Keratinocyte (primary cell): ENCODE measurements around the gene APAF1. TPM values are rescaled to one million over a fixed set of nuclear protein-coding genes. Genes with fewer than 3 reads are reported as not detected.

ENCODE experiments used
- DNase-seq: peaks from one replicate; pipeline ENCODE4 v3.0.0-alpha.2; 2011; ENCODE audit warnings: low read depth, missing footprints, low spot score
- FAIRE-seq: peaks from 2 replicates; lab custom pipeline; 2011; peaks lifted over from hg19 to GRCh38; lab: Jason Lieb, UNC
- H2AFZ ChIP-seq: 2 replicates; pipeline ENCODE4 v1.6.0; 2012; ENCODE audit warnings: low read length, control low read depth, inconsistent platforms; ENCODE audit not compliant: control insufficient read depth
- H3K27ac ChIP-seq: 2 replicates; pipeline ENCODE4 v1.5.1; 2011; ENCODE audit warnings: low read length; ENCODE audit not compliant: control insufficient read depth, insufficient read depth
- H3K27me3 ChIP-seq: 3 replicates; pipeline ENCODE4 v1.6.0; 2011; ENCODE audit warnings: low read length; ENCODE audit not compliant: control insufficient read depth, insufficient read depth; ENCODE audit errors: extremely low read depth
- H3K36me3 ChIP-seq, 2 experiments: 2 replicates in 1 of 2; 3 replicates in 1 of 2; pipeline ENCODE4 v1.5.1; 2011; ENCODE audit warnings: low read length in 2 of 2, mild to moderate bottlenecking in 1 of 2; ENCODE audit not compliant: control insufficient read depth in 2 of 2, insufficient read depth in 2 of 2; ENCODE audit errors: extremely low read depth in 1 of 2
- H3K4me1 ChIP-seq: 3 replicates; pipeline ENCODE4 v1.5.1; 2011; ENCODE audit warnings: low read length; ENCODE audit not compliant: control insufficient read depth, insufficient read depth; ENCODE audit errors: extremely low read depth
- H3K4me2 ChIP-seq: 3 replicates; pipeline ENCODE4 v1.6.0; 2011; ENCODE audit warnings: low read depth, low read length; ENCODE audit not compliant: control insufficient read depth, insufficient read depth; ENCODE audit errors: extremely low read depth
- H3K4me3 ChIP-seq, 3 experiments: fragments of 200-600 bp in 1 of 3; sonication (generic) in 1 of 3; 2 replicates in 2 of 3; 3 replicates in 1 of 3; pipeline ENCODE4 v1.5.1; 2011 to 2016; ENCODE audit warnings: low read length in 3 of 3, mild to moderate bottlenecking in 3 of 3, control low read depth in 2 of 3, inconsistent platforms in 1 of 3, low read depth in 1 of 3, mixed read lengths in 1 of 3, mixed run types in 1 of 3, moderate library complexity in 1 of 3; ENCODE audit not compliant: control insufficient read depth in 2 of 3, insufficient read depth in 2 of 3; ENCODE audit errors: extremely low read depth in 1 of 3
- H3K79me2 ChIP-seq: 2 replicates; pipeline ENCODE4 v1.6.0; 2012; ENCODE audit warnings: low read length; ENCODE audit not compliant: control insufficient read depth, insufficient read depth
- H3K9ac ChIP-seq: 3 replicates; pipeline ENCODE4 v1.6.0; 2011; ENCODE audit warnings: low read length; ENCODE audit not compliant: control insufficient read depth, insufficient read depth; ENCODE audit errors: extremely low read depth
- H3K9me1 ChIP-seq: 3 replicates; pipeline ENCODE4 v1.6.0; 2011; ENCODE audit warnings: low read length; ENCODE audit not compliant: control insufficient read depth, insufficient read depth; ENCODE audit errors: extremely low read depth
- H3K9me3 ChIP-seq: 2 replicates; pipeline ENCODE4 v1.5.1; 2012; ENCODE audit warnings: low read depth, low read length; ENCODE audit not compliant: control insufficient read depth
- H4K20me1 ChIP-seq: 3 replicates; pipeline ENCODE4 v1.6.0; 2011; ENCODE audit warnings: low read length; ENCODE audit not compliant: control insufficient read depth, insufficient read depth; ENCODE audit errors: extremely low read depth
- CTCF ChIP-seq, 3 experiments: IDR thresholded peaks in 1 of 3; conservative IDR thresholded peaks in 1 of 3; optimal IDR thresholded peaks in 1 of 3; 2 replicates in 2 of 3; 3 replicates in 1 of 3; pipeline versions ENCODE3 to v1.5.1; 2011; ENCODE audit warnings: low read length in 3 of 3, mild to moderate bottlenecking in 3 of 3, moderate library complexity in 2 of 3, control low read depth in 1 of 3, inconsistent platforms in 1 of 3; ENCODE audit not compliant: insufficient read depth in 2 of 3; ENCODE audit errors: extremely low read depth in 1 of 3
- EZH2 ChIP-seq: IDR thresholded peaks from one replicate; pipeline ENCODE4 v1.6.1; 2012; ENCODE audit warnings: inconsistent platforms, mild to moderate bottlenecking, low read length, moderate library complexity
- dilution Hi-C: fragments of 300-500 bp; cut with MboI; formaldehyde crosslinking; loops from one replicate; pipeline ENCODE4 v1.7.0; 2020; ENCODE audit warnings: low sequenced_read_pairs; ENCODE audit not compliant: extremely low pct_ligation_motif_present
- polyA plus RNA-seq, 5 experiments: library from polyadenylated mRNA; depleted of rRNA in 3 of 5; stranded (reverse) in 3 of 5; stranded (forward) in 1 of 5; unstranded in 1 of 5; fragments of >200 nt; gene quantifications; 1 replicate in 1 of 5; 2 replicates in 3 of 5; 3 replicates in 1 of 5; pipeline versions ENCODE4 v1.2.1 to v1.2.3, GENCODE V29; 2011 to 2012; ENCODE audit warnings: missing spikeins in 2 of 5, low read depth in 1 of 5, low replicate concordance in 1 of 5

APAF1 gene
- polyA plus RNA-seq, 1 donor (not counting 4 experiments of a cell fraction or from before 2014, with no cell fraction given): 9.9 TPM

GRCh38 chr12:98751580-98752115 lies 106.6 kb downstream of the APAF1 start:
- Histone ChIP-seq H3K9ac (no peak overlapping the region), H3K9me1 (no peaks in the 10 kb centered on the region), H3K4me3 (no peak overlapping the region), H3K79me2 (no peaks in the 10 kb centered on the region), H3K4me1 (no peaks in the 10 kb centered on the region), H3K27me3 (peaks cover 2% of the 10 kb centered on the region), H4K20me1 (no peaks in the 10 kb centered on the region), H3K36me3 (no peaks in the 10 kb centered on the region), H2AFZ (no peak overlapping the region), H3K4me2 (no peak overlapping the region), H3K27ac (no peak overlapping the region), H3K9me3 (no peaks in the 10 kb centered on the region)
- dilution Hi-C loops: no loop called here
- no peak for FAIRE-seq
- TF ChIP-seq EZH2 (no peak), CTCF (optimal IDR thresholded peaks at IDR 0.05 in 1 of 3, IDR thresholded peaks at IDR 0.05 in 1 of 3, conservative IDR thresholded peaks at IDR 0.05 in 1 of 3; ENCODE audit: extremely low read depth in 1 of 3, insufficient read depth in 2 of 3, low read length in 3 of 3) (no peak)
- DNase-seq: no peak

GRCh38 chr12:98752726-98753125 lies 107.6 kb downstream of the APAF1 start:
- H3K4me1 ChIP-seq: no peaks in the 10 kb centered on the region
- no peaks in the 10 kb centered on the region for H3K27me3 ChIP-seq
- H3K36me3 ChIP-seq: no peaks in the 10 kb centered on the region
- FAIRE-seq (no peak), DNase-seq (no peak)
- H3K79me2 ChIP-seq: no peaks in the 10 kb centered on the region
- no peak overlapping the region for H3K27ac ChIP-seq
- H4K20me1 ChIP-seq: no peaks in the 10 kb centered on the region
- H3K9ac ChIP-seq: no peak overlapping the region
- no peak for TF ChIP-seq EZH2
- no peaks in the 10 kb centered on the region for H3K9me3 ChIP-seq
- H3K4me2 ChIP-seq: no peak overlapping the region
- no peak overlapping the region for H2AFZ ChIP-seq
- H3K9me1 ChIP-seq: no peaks in the 10 kb centered on the region
- H3K4me3 ChIP-seq: no peak overlapping the region
- dilution Hi-C loops: no loop called here

- FAIRE-seq (no peak), DNase-seq (no peak)
- Histone ChIP-seq H2AFZ (no peak overlapping the region), H3K9ac (no peak overlapping the region), H3K4me1 (no peaks in the 10 kb centered on the region), H3K79me2 (no peaks in the 10 kb centered on the region), H3K27ac (no peak overlapping the region), H3K9me1 (no peaks in the 10 kb centered on the region), H3K4me3 (no peak overlapping the region), H3K9me3 (no peaks in the 10 kb centered on the region), H3K27me3 (no peaks in the 10 kb centered on the region), H4K20me1 (no peaks in the 10 kb centered on the region), H3K36me3 (no peaks in the 10 kb centered on the region), H3K4me2 (no peak overlapping the region)
- TF ChIP-seq EZH2: no peak
- TF ChIP-seq CTCF (optimal IDR thresholded peaks at IDR 0.05 in 1 of 3, IDR thresholded peaks at IDR 0.05 in 1 of 3, conservative IDR thresholded peaks at IDR 0.05 in 1 of 3; ENCODE audit: extremely low read depth in 1 of 3, insufficient read depth in 2 of 3, low read length in 3 of 3): no peak
- dilution Hi-C loops: no loop called here
Measured at GRCh38 chr12:98754095-98754494, 109.0 kb downstream of the APAF1 start.
